Measurements from ENCODE around the gene DHRS7. TPM values are rescaled to one million over a fixed set of nuclear protein-coding genes. Genes with fewer than 3 reads are reported as not detected.

The DHRS7 gene
- total and polyA plus RNA-seq, 10 of the 15 experiments (the other 5 are each of a cell fraction or from before 2014, with no cell fraction given): 55.0 to 99.8 (median 62.2) TPM

GRCh38 chr14:60101786-60102185 is 63.4 kb downstream of the DHRS7 start:
- intact Hi-C loops (cut with micrococcal nuclease; ENCODE audit: unreplicated experiment): no loop called here

More at GRCh38 chr14:60101786-60102185, 63.4 kb downstream of the DHRS7 start:
- RAD21 ChIA-PET (ENCODE audit: unreplicated experiment): interaction anchor here (1.0 kb wide), 1 partner anchor 62 kb away, joined by 5 read pairs; no protein-coding TSS in a partner anchor
- Histone ChIP-seq H3K27me3 (replicated peaks in 1 of 2; ENCODE audit: control insufficient read depth in 2 of 2, insufficient read depth in 2 of 2, low read length in 1 of 2) (no peaks in the 10 kb centered on the region), H3K9me3 (replicated peaks; ENCODE audit: control insufficient read depth, insufficient read depth, low read length) (no peaks in the 10 kb centered on the region; the same call in 1 of the 3 replicates), H3K4me3 (no peak overlapping the region), H3K36me3 (ENCODE audit: control insufficient read depth in 2 of 2, insufficient read depth in 2 of 2, low read length in 1 of 2) (peaks cover 0 to 4% of the 10 kb centered on the region in 2 experiments; a peak in 1 of 4 replicates), H2AFZ (ENCODE audit: control insufficient read depth, low read depth, low read length) (no peak overlapping the region), H3K4me2 (ENCODE audit: control insufficient read depth, insufficient read depth) (no peak overlapping the region), H3K4me1 (ENCODE audit: control insufficient read depth, insufficient read depth, low read length) (no peaks in the 10 kb centered on the region), H3K79me2 (ENCODE audit: control insufficient read depth, insufficient read depth, low read length) (peaks cover 31% of the 10 kb centered on the region), H4K20me1 (ENCODE audit: control insufficient read depth, insufficient read depth) (no peaks in the 10 kb centered on the region), H3K9ac (ENCODE audit: control insufficient read depth, insufficient read depth, low read length) (no peak overlapping the region), H3K27ac (ENCODE audit: control insufficient read depth, insufficient read depth) (no peak overlapping the region)
- in situ Hi-C loops (cut with MboI): no loop called here
- CTCF ChIA-PET: interaction anchor here (0.7 to 2.1 kb wide), 2 partner anchors 81 to 83 kb away, joined by 5 read pairs; no protein-coding TSS in a partner anchor
- ATAC-seq (peak; percentile 19; the same call in 1 of the 3 replicates), DNase-seq (ENCODE audit: low read depth, low spot score) (no peak), FAIRE-seq (no peak)
- no TSS peak for BruUV-seq (replicated peaks)
- 95% methylated on average over 1 of the region's 1 CpG for WGBS (ENCODE audit: insufficient coverage, insufficient replicate concordance, low lambda C conversion rate, missing lambda C conversion rate)
- POLR2A ChIA-PET: interaction anchor here (0.6 to 1.0 kb wide), 2 partner anchors 10 to 393 kb away, joined by 3 to 4 read pairs; partner anchors contain the start of gene PCNX4
- SMC1A ChIA-PET (ENCODE audit: uncharacterized antibody, unreplicated experiment): interaction anchor here (1.0 kb wide), 1 partner anchor 61 kb away, joined by 3 read pairs; no protein-coding TSS in a partner anchor
- TF ChIP-seq CUX1 (IDR thresholded peaks at IDR 0.05; ENCODE audit: insufficient replicate concordance, low read depth, low read length) (no peak), BCL3 (IDR thresholded peaks at IDR 0.05; ENCODE audit: borderline replicate concordance, insufficient read depth, low read depth, low read length, poor library complexity, severe bottlenecking) (no peak), EED (IDR thresholded peaks at IDR 0.05; ENCODE audit: low read depth) (no peak), CBX5 (IDR thresholded peaks at IDR 0.05; ENCODE audit: low read depth) (no peak), GABPA (IDR thresholded peaks at IDR 0.05; ENCODE audit: low read depth) (no peak), MYC (IDR thresholded peaks at IDR 0.05; ENCODE audit: insufficient read depth, insufficient read length, insufficient replicate concordance, low read length, severe bottlenecking) (no peak), EZH2 (IDR thresholded peaks at IDR 0.05; ENCODE audit: borderline replicate concordance, control insufficient read depth, low read depth, low read length) (no peak), NKRF (conservative IDR thresholded peaks at IDR 0.05) (no peak), NFIC (IDR thresholded peaks at IDR 0.05; ENCODE audit: low read depth, low read length) (no peak)

All from GM12878 (cell line).